ENCODE measurements around the gene TRANK1. TPM values are rescaled to one million over a fixed set of nuclear protein-coding genes. Genes with fewer than 3 reads are reported as not detected.

Gene TRANK1
- total RNA-seq, 1 experiment from 2014 or later = 6.3 TPM

DNA sequence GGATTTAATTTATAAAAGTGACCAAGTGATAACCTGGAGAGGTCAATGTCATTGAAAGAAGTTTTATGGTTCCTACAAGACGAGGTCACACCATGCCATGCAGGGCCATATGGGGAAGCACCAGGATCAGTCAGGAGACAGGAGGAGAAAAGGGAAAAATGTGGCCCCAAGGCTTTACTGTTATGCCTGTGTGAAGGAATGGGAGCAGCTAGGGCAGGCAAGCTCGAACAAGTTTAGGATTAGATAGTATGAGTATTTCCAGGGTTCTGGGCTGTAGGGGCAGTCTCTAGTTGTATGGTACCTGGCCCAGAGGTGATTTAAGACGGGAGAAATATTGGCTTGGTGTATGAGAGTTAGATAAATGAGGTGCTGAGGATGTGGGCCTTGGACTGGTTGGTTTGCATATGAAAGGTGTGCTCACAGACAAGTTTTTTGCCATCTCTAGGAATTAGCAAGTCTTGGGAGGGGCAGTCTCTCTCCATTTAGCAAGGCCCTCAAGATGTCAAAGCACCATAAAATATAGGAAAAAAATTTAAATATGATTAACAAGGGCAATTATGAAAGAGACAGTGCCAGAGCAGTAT is 144.2 kb downstream of the TRANK1 start:
- Histone ChIP-seq H3K4me3 (ENCODE audit: low read depth, low read length, poor library complexity, severe bottlenecking) (no peak overlapping the region), H3K27ac (ENCODE audit: low read depth, low read length, poor library complexity, severe bottlenecking) (no peak overlapping the region), H3K27me3 (replicated peaks; ENCODE audit: insufficient read depth, low read depth, low read length, poor library complexity) (no peaks in the 10 kb centered on the region), H3K9me3 (ENCODE audit: low read depth, low read length, poor library complexity, severe bottlenecking) (peaks cover 6% of the 10 kb centered on the region), H3K4me1 (ENCODE audit: insufficient read depth, low read length, poor library complexity, severe bottlenecking) (no peaks in the 10 kb centered on the region), H3K36me3 (ENCODE audit: insufficient read depth, low read length, poor library complexity, severe bottlenecking) (no peaks in the 10 kb centered on the region)
- TF ChIP-seq EZH2 (IDR thresholded peaks at IDR 0.05; ENCODE audit: borderline replicate concordance, low read depth, low read length, poor library complexity, severe bottlenecking) = no peak
- TF ChIP-seq, protein P1, sequence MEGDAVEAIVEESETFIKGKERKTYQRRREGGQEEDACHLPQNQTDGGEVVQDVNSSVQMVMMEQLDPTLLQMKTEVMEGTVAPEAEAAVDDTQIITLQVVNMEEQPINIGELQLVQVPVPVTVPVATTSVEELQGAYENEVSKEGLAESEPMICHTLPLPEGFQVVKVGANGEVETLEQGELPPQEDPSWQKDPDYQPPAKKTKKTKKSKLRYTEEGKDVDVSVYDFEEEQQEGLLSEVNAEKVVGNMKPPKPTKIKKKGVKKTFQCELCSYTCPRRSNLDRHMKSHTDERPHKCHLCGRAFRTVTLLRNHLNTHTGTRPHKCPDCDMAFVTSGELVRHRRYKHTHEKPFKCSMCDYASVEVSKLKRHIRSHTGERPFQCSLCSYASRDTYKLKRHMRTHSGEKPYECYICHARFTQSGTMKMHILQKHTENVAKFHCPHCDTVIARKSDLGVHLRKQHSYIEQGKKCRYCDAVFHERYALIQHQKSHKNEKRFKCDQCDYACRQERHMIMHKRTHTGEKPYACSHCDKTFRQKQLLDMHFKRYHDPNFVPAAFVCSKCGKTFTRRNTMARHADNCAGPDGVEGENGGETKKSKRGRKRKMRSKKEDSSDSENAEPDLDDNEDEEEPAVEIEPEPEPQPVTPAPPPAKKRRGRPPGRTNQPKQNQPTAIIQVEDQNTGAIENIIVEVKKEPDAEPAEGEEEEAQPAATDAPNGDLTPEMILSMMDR (conservative IDR thresholded peaks at IDR 0.05; ENCODE audit: low read depth, low read length) = no peak
- intact Hi-C loops (cut with micrococcal nuclease; ENCODE audit: unreplicated experiment) = no loop called here
- ChIA-PET POLR2A (ENCODE audit: low non-redundant PET) (no interaction called here), CTCF (interaction anchor here (0.6 kb wide), 1 partner anchor 69 kb away, joined by 3 read pairs; no protein-coding TSS in a partner anchor)
- BruUV-seq (replicated peaks) = no TSS peak
- DNase-seq (ENCODE audit: low spot score) = no peak

DNA sequence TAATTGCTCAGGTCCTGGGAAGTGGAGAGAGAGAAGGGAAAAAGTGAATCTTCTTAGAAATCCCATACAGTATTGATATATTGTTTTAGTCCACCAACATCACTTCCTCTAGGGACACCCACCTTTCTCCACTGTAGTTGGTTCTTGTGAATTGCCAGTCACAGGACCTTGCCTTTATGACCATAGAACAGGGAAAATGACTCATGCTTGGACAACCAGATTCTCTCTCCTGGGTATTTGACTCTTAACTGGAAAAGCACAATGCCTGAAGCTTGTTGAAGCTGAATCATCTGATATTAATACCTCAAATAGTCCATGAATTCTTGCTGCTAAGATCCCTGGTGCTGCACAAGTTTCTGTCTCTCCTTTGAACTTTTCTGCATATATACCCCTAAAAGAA is 148.0 kb downstream of the TRANK1 start:
- Histone ChIP-seq H3K27me3 (replicated peaks; ENCODE audit: insufficient read depth, low read depth, low read length, poor library complexity) (no peaks in the 10 kb centered on the region), H3K9me3 (ENCODE audit: low read depth, low read length, poor library complexity, severe bottlenecking) (no peaks in the 10 kb centered on the region), H3K36me3 (ENCODE audit: insufficient read depth, low read length, poor library complexity, severe bottlenecking) (no peaks in the 10 kb centered on the region), H3K4me1 (ENCODE audit: insufficient read depth, low read length, poor library complexity, severe bottlenecking) (no peaks in the 10 kb centered on the region), H3K4me3 (ENCODE audit: low read depth, low read length, poor library complexity, severe bottlenecking) (no peak overlapping the region), H3K27ac (ENCODE audit: low read depth, low read length, poor library complexity, severe bottlenecking) (no peak overlapping the region)
- BruUV-seq (replicated peaks) = no TSS peak
- DNase-seq (ENCODE audit: low spot score) = no peak
- POLR2A ChIA-PET (ENCODE audit: low non-redundant PET) = no interaction called here
- CTCF ChIA-PET = no interaction called here
- intact Hi-C loops (cut with micrococcal nuclease; ENCODE audit: unreplicated experiment) = no loop called here
- TF ChIP-seq EZH2 (IDR thresholded peaks at IDR 0.05; ENCODE audit: borderline replicate concordance, low read depth, low read length, poor library complexity, severe bottlenecking) = no peak
- TF ChIP-seq, protein P1 (conservative IDR thresholded peaks at IDR 0.05; ENCODE audit: low read depth, low read length) = no peak

DNA sequence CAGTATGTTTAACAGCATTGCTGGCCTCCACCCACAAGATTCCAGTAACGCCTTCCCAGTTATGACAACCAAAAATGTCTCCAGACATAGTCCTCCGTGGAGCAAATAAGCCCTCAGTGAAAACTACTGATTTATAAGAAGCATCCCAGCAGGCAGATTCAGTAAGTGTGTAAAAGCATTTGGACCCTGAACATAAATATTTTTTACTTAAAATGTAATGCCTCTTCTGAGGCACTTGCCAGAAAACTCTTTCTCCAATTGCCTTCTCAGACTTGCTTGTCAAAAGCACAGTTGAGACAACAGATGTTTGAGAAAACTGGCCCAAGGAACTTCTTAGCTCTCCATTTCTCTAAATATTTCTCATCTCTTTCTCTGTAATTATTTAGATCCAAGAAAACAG is 148.7 kb downstream of the TRANK1 start:
- Histone ChIP-seq H3K4me3 (ENCODE audit: low read depth, low read length, poor library complexity, severe bottlenecking) (no peak overlapping the region), H3K27ac (ENCODE audit: low read depth, low read length, poor library complexity, severe bottlenecking) (no peak overlapping the region), H3K27me3 (replicated peaks; ENCODE audit: insufficient read depth, low read depth, low read length, poor library complexity) (no peaks in the 10 kb centered on the region), H3K36me3 (ENCODE audit: insufficient read depth, low read length, poor library complexity, severe bottlenecking) (no peaks in the 10 kb centered on the region), H3K9me3 (ENCODE audit: low read depth, low read length, poor library complexity, severe bottlenecking) (no peaks in the 10 kb centered on the region), H3K4me1 (ENCODE audit: insufficient read depth, low read length, poor library complexity, severe bottlenecking) (no peaks in the 10 kb centered on the region)
- BruUV-seq (replicated peaks) = no TSS peak
- TF ChIP-seq, protein P1 (conservative IDR thresholded peaks at IDR 0.05; ENCODE audit: low read depth, low read length) = no peak
- TF ChIP-seq EZH2 (IDR thresholded peaks at IDR 0.05; ENCODE audit: borderline replicate concordance, low read depth, low read length, poor library complexity, severe bottlenecking) = no peak
- ChIA-PET POLR2A (ENCODE audit: low non-redundant PET) (no interaction called here), CTCF (no interaction called here)
- intact Hi-C loops (cut with micrococcal nuclease; ENCODE audit: unreplicated experiment) = no loop called here
- DNase-seq (ENCODE audit: low spot score) = no peak
